ENCODE measurements around the gene P2RX3.
A peak's percentile ranks its signal among the peaks of the same experiment; 100 is the strongest.

Gene P2RX3

GRCh38 chr11:57403802-57404147, 65.6 kb downstream of the P2RX3 start:
- no peak for DNase-seq
- in situ Hi-C loops (cut with MboI; ENCODE audit: low pct_unique_long_range_greater_than_20kb, low sequenced_read_pairs) = no loop called here

GRCh38 chr11:57405271-57405860, 67.2 kb downstream of the P2RX3 start:
- in situ Hi-C loops (cut with MboI; ENCODE audit: low pct_unique_long_range_greater_than_20kb, low sequenced_read_pairs) = no loop called here
- no peak for DNase-seq

GRCh38 chr11:57406337-57406904, 68.3 kb downstream of the P2RX3 start:
- in situ Hi-C loops (cut with MboI; ENCODE audit: low pct_unique_long_range_greater_than_20kb, low sequenced_read_pairs) = no loop called here
- DNase-seq = peak; percentile 26

- in situ Hi-C loops (cut with MboI; ENCODE audit: low pct_unique_long_range_greater_than_20kb, low sequenced_read_pairs) = no loop called here
- no peak for DNase-seq
Measured at GRCh38 chr11:57407010-57407920, 69.1 kb downstream of the P2RX3 start.

- in situ Hi-C loops (cut with MboI; ENCODE audit: low pct_unique_long_range_greater_than_20kb, low sequenced_read_pairs) = no loop called here
- no peak for DNase-seq
Measured at GRCh38 chr11:57407941-57408475, 69.9 kb downstream of the P2RX3 start.

GRCh38 chr11:57408771-57409170, 70.6 kb downstream of the P2RX3 start:
- no peak for DNase-seq
- in situ Hi-C loops (cut with MboI; ENCODE audit: low pct_unique_long_range_greater_than_20kb, low sequenced_read_pairs) = no loop called here

- no peak for DNase-seq
- in situ Hi-C loops (cut with MboI; ENCODE audit: low pct_unique_long_range_greater_than_20kb, low sequenced_read_pairs) = no loop called here
Measured at GRCh38 chr11:57409321-57410100, 71.4 kb downstream of the P2RX3 start.

GRCh38 chr11:57410287-57410686, 72.1 kb downstream of the P2RX3 start:
- in situ Hi-C loops (cut with MboI; ENCODE audit: low pct_unique_long_range_greater_than_20kb, low sequenced_read_pairs) = no loop called here
- DNase-seq = no peak

GRCh38 chr11:57413681-57414080, 75.5 kb downstream of the P2RX3 start:
- no peak for DNase-seq
- in situ Hi-C loops (cut with MboI; ENCODE audit: low pct_unique_long_range_greater_than_20kb, low sequenced_read_pairs) = no loop called here

GRCh38 chr11:57414612-57415212, 76.6 kb downstream of the P2RX3 start:
- no peak for DNase-seq
- in situ Hi-C loops (cut with MboI; ENCODE audit: low pct_unique_long_range_greater_than_20kb, low sequenced_read_pairs) = no loop called here

GRCh38 chr11:57416436-57416835, 78.3 kb downstream of the P2RX3 start:
- in situ Hi-C loops (cut with MboI; ENCODE audit: low pct_unique_long_range_greater_than_20kb, low sequenced_read_pairs) = no loop called here

GRCh38 chr11:57417056-57417455, 78.9 kb downstream of the P2RX3 start:
- DNase-seq = no peak
- in situ Hi-C loops (cut with MboI; ENCODE audit: low pct_unique_long_range_greater_than_20kb, low sequenced_read_pairs) = no loop called here

More at GRCh38 chr11:57416436-57416835, 78.3 kb downstream of the P2RX3 start:
- DNase-seq = no peak

- DNase-seq = no peak
- in situ Hi-C loops (cut with MboI; ENCODE audit: low pct_unique_long_range_greater_than_20kb, low sequenced_read_pairs) = no loop called here
Measured at GRCh38 chr11:57418131-57418530, 80.0 kb downstream of the P2RX3 start.

- in situ Hi-C loops (cut with MboI; ENCODE audit: low pct_unique_long_range_greater_than_20kb, low sequenced_read_pairs) = no loop called here
- DNase-seq = no peak
Measured at GRCh38 chr11:57419146-57419545, 81.0 kb downstream of the P2RX3 start.

GRCh38 chr11:57421066-57421465, 82.9 kb downstream of the P2RX3 start:
- in situ Hi-C loops (cut with MboI; ENCODE audit: low pct_unique_long_range_greater_than_20kb, low sequenced_read_pairs) = no loop called here
- no peak for DNase-seq

GRCh38 chr11:57421805-57422204, 83.7 kb downstream of the P2RX3 start:
- no peak for DNase-seq
- in situ Hi-C loops (cut with MboI; ENCODE audit: low pct_unique_long_range_greater_than_20kb, low sequenced_read_pairs) = no loop called here
